Measurements from ENCODE around the gene NOP16.

NOP16 gene

DNA sequence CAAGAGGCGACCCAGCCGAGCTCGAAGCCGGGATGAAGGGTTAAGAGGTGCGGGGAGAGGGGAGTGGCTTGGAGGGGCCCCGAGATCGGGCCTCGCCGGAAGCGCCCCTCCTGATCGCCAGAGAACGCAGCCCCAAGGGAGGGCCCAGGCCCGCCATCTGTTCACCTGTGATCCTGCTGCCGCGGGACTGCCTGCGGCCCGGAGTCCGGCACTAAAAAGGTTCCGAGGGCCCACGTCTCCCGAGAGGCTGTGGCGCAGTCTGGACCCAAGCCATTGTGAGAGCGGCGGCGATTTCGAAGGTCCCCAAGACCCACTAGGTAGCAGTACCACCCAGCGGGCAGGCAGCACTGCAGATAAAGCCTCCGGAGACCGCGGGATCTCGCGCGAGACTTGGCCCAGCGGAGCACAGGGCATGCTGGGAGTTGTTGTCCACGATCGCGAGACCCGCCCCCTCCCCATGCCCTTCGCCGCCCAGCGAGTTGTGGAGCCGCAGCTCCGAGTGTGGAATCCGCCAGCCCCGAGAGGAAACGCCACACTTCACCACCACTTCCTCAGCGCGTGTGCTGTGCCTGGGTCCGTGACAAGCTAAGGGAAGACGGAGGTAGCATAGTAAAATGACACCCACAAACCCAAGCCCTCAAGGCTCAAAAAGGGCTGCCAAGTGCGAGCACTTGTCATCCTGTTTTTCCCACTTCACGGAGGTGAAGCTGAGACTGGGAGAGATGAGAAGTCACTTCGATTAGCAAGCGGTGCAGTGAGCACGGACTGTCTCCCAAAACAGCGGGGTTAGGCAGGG, 26.8 kb downstream of the NOP16 start, which contains the start of gene KIAA1191 (continued):
- TF ChIP-seq, protein P1, sequence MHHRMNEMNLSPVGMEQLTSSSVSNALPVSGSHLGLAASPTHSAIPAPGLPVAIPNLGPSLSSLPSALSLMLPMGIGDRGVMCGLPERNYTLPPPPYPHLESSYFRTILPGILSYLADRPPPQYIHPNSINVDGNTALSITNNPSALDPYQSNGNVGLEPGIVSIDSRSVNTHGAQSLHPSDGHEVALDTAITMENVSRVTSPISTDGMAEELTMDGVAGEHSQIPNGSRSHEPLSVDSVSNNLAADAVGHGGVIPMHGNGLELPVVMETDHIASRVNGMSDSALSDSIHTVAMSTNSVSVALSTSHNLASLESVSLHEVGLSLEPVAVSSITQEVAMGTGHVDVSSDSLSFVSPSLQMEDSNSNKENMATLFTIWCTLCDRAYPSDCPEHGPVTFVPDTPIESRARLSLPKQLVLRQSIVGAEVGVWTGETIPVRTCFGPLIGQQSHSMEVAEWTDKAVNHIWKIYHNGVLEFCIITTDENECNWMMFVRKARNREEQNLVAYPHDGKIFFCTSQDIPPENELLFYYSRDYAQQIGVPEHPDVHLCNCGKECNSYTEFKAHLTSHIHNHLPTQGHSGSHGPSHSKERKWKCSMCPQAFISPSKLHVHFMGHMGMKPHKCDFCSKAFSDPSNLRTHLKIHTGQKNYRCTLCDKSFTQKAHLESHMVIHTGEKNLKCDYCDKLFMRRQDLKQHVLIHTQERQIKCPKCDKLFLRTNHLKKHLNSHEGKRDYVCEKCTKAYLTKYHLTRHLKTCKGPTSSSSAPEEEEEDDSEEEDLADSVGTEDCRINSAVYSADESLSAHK (tag by site-specific recombination; IDR thresholded peaks at IDR 0.05): no peak; the same call in 1 of the 2 replicates
- TF ChIP-seq ZFP41 (tag by site-specific recombination; IDR thresholded peaks at IDR 0.05; ENCODE audit: borderline replicate concordance) (no peak), ZNF341 (tag by site-specific recombination; IDR thresholded peaks at IDR 0.05; ENCODE audit: low read depth) (peak; percentile 54), ZBTB21 (tag by site-specific recombination; IDR thresholded peaks at IDR 0.05) (no peak), ZNF707 (tag by site-specific recombination; IDR thresholded peaks at IDR 0.05) (no peak), ZFHX2 (tag by site-specific recombination; conservative IDR thresholded peaks at IDR 0.05) (peak; percentile 71), ZNF701 (tag by site-specific recombination; IDR thresholded peaks at IDR 0.05) (no peak), WT1 (tag by site-specific recombination; IDR thresholded peaks at IDR 0.05) (no peak), ZNF175 (tag by site-specific recombination; IDR thresholded peaks at IDR 0.05) (no peak), ZNF391 (tag by site-specific recombination; IDR thresholded peaks at IDR 0.05; ENCODE audit: borderline replicate concordance, low read depth) (0 out of 2 replicates have a peak, but pooled peaks have one; percentile 52), SALL2 (tag by site-specific recombination; IDR thresholded peaks at IDR 0.05; ENCODE audit: borderline replicate concordance) (no peak), ZNF791 (tag by site-specific recombination; IDR thresholded peaks at IDR 0.05) (no peak), ZBTB48 (tag by site-specific recombination; IDR thresholded peaks at IDR 0.05) (peak; percentile 61), ZNF155 (tag by site-specific recombination; IDR thresholded peaks at IDR 0.05) (no peak), ZSCAN30 (tag by site-specific recombination; IDR thresholded peaks at IDR 0.05) (peak; percentile 50; the same call in 1 of the 2 replicates), BCL11B (tag by site-specific recombination; IDR thresholded peaks at IDR 0.05; ENCODE audit: low read depth) (peak; percentile 58; the same call in 1 of the 2 replicates), ZNF658 (tag by site-specific recombination; IDR thresholded peaks at IDR 0.05) (no peak), SETDB1 (IDR thresholded peaks at IDR 0.05; ENCODE audit: insufficient read length, low read length) (no peak), ZNF837 (tag by site-specific recombination; IDR thresholded peaks at IDR 0.05) (no peak), ZBTB1 (tag by site-specific recombination; IDR thresholded peaks at IDR 0.05) (no peak), GFI1B (tag by site-specific recombination; IDR thresholded peaks at IDR 0.05) (no peak), PRDM1 (tag by site-specific recombination; IDR thresholded peaks at IDR 0.05) (0 out of 2 replicates have a peak, but pooled peaks have one; percentile 25)
- TF ChIP-seq, protein P2, sequence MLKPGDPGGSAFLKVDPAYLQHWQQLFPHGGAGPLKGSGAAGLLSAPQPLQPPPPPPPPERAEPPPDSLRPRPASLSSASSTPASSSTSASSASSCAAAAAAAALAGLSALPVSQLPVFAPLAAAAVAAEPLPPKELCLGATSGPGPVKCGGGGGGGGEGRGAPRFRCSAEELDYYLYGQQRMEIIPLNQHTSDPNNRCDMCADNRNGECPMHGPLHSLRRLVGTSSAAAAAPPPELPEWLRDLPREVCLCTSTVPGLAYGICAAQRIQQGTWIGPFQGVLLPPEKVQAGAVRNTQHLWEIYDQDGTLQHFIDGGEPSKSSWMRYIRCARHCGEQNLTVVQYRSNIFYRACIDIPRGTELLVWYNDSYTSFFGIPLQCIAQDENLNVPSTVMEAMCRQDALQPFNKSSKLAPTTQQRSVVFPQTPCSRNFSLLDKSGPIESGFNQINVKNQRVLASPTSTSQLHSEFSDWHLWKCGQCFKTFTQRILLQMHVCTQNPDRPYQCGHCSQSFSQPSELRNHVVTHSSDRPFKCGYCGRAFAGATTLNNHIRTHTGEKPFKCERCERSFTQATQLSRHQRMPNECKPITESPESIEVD (tag by site-specific recombination; IDR thresholded peaks at IDR 0.05): no peak
- TF ChIP-seq, protein P3, sequence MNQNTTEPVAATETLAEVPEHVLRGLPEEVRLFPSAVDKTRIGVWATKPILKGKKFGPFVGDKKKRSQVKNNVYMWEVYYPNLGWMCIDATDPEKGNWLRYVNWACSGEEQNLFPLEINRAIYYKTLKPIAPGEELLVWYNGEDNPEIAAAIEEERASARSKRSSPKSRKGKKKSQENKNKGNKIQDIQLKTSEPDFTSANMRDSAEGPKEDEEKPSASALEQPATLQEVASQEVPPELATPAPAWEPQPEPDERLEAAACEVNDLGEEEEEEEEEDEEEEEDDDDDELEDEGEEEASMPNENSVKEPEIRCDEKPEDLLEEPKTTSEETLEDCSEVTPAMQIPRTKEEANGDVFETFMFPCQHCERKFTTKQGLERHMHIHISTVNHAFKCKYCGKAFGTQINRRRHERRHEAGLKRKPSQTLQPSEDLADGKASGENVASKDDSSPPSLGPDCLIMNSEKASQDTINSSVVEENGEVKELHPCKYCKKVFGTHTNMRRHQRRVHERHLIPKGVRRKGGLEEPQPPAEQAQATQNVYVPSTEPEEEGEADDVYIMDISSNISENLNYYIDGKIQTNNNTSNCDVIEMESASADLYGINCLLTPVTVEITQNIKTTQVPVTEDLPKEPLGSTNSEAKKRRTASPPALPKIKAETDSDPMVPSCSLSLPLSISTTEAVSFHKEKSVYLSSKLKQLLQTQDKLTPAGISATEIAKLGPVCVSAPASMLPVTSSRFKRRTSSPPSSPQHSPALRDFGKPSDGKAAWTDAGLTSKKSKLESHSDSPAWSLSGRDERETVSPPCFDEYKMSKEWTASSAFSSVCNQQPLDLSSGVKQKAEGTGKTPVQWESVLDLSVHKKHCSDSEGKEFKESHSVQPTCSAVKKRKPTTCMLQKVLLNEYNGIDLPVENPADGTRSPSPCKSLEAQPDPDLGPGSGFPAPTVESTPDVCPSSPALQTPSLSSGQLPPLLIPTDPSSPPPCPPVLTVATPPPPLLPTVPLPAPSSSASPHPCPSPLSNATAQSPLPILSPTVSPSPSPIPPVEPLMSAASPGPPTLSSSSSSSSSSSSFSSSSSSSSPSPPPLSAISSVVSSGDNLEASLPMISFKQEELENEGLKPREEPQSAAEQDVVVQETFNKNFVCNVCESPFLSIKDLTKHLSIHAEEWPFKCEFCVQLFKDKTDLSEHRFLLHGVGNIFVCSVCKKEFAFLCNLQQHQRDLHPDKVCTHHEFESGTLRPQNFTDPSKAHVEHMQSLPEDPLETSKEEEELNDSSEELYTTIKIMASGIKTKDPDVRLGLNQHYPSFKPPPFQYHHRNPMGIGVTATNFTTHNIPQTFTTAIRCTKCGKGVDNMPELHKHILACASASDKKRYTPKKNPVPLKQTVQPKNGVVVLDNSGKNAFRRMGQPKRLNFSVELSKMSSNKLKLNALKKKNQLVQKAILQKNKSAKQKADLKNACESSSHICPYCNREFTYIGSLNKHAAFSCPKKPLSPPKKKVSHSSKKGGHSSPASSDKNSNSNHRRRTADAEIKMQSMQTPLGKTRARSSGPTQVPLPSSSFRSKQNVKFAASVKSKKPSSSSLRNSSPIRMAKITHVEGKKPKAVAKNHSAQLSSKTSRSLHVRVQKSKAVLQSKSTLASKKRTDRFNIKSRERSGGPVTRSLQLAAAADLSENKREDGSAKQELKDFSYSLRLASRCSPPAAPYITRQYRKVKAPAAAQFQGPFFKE (tag by site-specific recombination; IDR thresholded peaks at IDR 0.05; ENCODE audit: borderline replicate concordance): no peak
- TF ChIP-seq, protein P4, sequence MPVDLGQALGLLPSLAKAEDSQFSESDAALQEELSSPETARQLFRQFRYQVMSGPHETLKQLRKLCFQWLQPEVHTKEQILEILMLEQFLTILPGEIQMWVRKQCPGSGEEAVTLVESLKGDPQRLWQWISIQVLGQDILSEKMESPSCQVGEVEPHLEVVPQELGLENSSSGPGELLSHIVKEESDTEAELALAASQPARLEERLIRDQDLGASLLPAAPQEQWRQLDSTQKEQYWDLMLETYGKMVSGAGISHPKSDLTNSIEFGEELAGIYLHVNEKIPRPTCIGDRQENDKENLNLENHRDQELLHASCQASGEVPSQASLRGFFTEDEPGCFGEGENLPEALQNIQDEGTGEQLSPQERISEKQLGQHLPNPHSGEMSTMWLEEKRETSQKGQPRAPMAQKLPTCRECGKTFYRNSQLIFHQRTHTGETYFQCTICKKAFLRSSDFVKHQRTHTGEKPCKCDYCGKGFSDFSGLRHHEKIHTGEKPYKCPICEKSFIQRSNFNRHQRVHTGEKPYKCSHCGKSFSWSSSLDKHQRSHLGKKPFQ (tag by site-specific recombination; IDR thresholded peaks at IDR 0.05): no peak
- TF ChIP-seq, protein P5, sequence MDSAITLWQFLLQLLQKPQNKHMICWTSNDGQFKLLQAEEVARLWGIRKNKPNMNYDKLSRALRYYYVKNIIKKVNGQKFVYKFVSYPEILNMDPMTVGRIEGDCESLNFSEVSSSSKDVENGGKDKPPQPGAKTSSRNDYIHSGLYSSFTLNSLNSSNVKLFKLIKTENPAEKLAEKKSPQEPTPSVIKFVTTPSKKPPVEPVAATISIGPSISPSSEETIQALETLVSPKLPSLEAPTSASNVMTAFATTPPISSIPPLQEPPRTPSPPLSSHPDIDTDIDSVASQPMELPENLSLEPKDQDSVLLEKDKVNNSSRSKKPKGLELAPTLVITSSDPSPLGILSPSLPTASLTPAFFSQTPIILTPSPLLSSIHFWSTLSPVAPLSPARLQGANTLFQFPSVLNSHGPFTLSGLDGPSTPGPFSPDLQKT (IDR thresholded peaks at IDR 0.05; ENCODE audit: borderline replicate concordance, low read depth, low read length): no peak

Measured in HEK293 (cell line).